HG03565 (cell line): ENCODE results near the gene TRIM52.
"Not testable (repeated sequence)": the region's sequence is repeated elsewhere in the genome, so short reads cannot be mapped to it uniquely, and the experiment has no call there.

ENCODE experiments used
- ATAC-seq: cut with Tn5 transposase; IDR thresholded peaks from one replicate; pipeline ENCODE4 v1.9.1; 2021; ENCODE audit warnings: mild to moderate bottlenecking, moderate library complexity; ENCODE audit not compliant: unreplicated experiment

Gene TRIM52

DNA sequence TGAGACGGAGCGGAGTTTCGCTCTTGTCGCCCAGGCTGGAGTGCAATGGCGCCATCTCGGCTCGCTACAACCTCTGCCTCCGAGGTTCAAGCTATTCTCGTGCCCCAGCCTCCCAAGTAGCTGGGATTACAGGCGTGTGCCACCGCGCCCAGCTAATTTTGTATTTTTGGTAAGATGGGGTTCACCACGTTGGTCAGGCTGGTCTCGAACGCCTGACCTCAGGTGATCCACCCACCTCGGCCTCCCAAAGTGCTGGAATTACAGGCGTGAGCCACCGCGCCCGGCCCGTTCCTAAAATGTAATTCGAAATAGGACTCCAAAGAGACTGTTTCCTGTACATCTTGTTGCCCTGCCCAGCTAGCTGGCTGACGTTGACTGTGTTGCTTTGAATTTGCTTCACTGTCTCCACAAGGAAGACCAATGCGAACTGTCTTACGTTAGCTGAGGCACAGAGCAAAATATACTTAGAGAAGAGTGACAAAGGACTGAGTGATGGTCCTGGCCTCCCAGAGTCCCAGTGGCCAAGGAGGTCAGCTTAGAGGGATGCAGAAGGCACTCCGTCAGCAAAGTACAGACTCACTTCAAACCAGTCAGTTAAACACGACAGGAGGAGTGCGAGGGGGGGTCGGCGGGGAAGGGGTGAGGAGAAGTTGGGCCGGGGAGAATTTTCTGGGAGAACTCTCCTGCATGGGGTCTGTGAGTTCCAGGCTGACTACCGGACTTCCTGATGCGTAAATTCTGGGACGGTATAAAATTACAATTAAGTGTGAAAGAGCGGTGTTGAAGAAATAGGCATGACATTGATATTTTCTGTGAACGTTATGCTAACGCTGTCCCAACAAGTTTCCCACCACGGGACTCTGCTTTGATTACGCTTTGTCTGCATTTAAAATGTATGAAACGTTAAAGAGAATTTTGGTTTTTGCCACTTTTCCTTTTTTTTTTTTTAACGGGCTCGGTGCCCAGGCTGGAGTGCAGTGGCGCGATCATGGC is 44.6 kb downstream of the TRIM52 start:
- ATAC-seq, result no peak

DNA sequence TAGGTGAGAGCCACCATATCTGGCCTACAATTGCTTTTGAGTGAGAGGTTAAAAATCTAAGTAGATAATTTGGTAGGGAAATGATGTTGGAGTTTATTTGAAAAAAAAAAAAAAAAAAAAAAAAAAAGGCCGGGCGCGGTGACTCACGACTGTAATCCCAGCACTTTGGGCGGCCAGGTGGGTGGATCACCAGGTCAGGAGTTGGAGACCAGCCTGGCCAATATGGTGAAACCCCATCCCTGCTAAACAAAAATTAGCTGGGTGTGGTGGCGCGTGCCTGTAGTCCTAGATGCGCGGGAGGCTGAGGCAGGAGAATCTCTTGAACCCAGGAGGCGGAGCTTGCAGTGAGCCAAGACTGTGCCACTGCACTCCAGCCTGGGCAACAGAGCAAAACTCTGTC is 46.7 kb downstream of the TRIM52 start:
- not testable (repeated sequence) for ATAC-seq

DNA sequence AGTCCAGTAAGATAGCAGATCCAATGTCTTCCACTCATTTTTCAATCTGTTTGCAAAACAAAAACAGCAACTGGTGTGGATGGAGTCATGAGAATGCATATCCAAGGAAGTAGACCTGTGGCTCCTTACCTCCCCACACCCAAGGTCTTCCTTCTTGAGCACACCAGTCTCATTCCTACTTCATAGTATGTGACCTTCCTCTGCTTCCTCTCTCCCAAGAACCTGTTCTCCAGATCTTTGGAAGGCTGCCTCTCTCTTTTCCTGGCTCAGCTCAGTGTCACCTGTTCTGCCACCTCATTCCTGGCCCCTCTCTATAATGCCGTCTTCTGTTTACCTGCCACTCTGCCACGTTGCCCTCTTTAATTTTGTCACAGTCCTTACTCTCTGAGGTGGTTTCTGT is 48.0 kb downstream of the TRIM52 start:
- ATAC-seq, result no peak

DNA sequence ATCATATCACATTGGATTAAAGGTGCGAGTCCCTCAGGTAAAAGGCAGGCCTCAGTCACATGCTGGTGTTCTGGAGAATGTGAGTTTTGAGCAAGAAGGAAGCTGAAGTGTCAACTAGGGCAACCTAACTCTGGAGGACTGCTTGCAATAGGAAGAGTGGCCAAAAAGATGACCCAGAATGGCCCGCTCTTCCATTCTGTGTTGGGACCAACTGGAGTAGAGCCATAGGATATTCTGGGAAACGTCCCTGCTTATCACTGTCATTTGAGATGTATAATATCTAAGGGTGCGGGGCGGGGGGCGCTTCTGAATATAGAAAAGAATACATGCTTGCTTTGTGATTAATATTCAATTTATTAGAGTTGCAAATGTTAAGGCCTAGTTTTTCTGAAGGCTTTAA is 48.9 kb downstream of the TRIM52 start:
- no peak for ATAC-seq

DNA sequence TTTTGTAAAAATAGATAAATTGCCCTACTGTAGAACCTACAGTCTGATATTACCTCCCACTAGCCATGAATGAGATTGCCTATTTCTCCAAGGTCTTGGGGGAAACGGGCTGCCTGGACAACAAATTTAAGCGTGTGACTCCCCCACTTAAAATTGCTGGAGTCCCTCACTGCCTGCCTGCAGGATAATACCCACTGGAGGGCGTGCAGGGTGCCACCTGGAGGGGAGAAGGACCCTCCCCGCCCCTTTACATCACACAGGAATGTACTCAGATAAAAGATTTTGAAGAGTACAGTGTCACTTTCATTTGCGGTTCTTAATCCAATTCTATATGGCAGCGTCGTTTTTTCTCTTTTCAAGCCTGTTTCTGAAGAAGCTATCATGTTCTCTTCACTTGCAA is 49.7 kb downstream of the TRIM52 start:
- ATAC-seq, result no peak

DNA sequence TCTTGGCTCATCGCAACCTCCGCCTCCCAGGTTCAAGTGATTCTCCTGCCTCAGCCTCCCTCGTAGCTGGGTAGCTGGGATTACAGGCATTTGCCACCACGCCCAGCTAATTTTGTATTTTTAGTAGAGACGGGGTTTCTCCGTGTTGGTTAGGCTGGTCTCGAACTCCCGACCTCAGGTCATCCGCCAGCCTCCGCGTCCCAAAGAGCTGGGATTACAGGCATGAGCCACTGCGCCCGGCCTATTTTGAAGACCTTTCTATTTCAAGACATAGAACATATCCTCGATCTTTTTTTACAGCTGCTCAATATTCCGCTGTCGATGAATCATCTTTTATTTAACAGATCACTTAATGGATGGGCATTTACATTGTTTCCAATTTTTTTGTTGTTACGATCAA is 50.2 kb downstream of the TRIM52 start:
- not testable (repeated sequence) for ATAC-seq

DNA sequence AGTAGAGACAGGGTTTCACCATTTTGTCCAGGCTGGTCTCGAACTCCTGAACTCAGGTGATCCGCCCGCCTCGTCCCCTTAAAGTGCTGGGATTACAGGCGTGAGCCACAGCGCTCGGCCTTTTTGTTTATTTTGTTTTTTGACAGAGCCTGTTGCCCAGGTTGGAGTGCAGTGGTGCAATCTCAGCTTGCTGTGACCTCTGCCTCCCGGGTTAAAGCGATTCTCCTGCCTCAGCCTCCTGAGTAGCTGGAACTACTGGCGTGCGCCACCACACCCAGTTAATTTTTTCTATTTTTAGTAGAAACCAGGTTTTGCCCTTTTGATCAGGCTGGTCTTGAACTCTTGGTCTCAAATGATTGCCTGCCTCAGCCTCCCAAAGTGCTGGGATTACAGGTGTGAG is 50.8 kb downstream of the TRIM52 start:
- not testable (repeated sequence) for ATAC-seq

DNA sequence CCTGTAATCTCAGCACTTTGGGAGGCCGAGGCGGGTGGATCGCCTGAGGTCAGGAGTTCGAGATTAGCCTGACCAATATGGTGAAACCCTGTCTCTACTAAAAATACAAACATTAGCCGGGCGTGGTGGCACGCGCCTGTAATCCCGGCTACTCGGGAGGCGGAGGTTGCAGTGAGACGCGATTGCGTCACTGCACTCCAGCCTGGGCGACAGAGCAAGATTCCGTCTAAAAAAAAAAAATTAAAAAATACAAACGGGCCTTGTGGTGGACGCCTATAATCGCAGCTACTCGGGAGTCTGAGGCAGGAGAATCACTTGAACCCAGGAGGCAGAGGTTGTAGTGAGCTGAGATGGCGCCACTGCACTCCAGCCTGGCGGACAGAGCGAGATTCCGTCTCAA is 51.9 kb downstream of the TRIM52 start:
- ATAC-seq, result not testable (repeated sequence)

DNA sequence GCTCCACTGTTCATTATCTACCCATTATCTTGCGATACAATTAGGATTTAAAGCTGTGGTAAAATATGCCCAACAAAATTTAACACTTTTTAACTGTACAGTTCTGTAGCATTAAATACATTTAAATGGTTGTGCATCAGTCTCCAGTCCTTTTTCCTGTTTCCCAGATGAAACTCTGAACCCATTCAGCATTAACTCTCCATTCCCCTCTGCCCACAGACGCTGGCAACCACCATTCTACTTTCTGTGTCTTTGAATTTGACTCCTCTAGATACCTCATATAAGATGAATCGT is 53.0 kb downstream of the TRIM52 start:
- ATAC-seq, result no peak

DNA sequence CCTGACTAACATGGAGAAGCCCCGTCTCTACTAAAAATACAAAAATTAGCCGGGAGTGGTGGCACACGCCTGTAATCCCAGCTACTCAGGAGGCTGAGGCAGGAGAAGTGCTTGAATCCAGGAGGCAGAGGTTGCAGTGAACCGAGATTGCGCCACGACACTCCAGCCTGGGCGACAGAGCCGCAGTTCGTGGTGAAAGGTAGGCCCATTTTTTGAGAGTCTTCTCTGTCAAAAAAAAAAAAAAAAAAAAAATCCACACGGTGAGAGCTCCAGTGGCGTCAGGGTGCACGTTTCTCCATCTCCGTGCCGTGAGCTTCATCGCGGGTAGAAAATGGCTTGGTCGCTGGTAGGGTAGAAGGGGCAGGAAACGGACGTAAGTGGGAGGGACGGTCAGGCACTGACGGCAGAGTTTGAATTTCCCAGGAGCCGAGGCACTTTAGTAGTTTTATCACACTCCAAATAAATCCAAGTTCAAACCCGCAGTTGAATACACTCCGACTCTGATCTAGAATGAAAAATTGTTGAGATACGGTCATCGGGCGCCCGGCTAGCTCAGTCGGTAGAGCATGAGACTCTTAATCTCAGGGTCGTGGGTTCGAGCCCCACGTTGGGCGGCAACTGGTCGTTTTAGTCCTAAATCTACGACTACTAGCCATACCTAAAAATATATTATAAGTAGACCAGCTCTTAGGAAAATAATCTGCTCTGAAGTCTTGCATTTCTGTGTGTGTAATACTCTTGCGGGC is 53.6 kb downstream of the TRIM52 start:
- ATAC-seq, result peak; percentile 28

DNA sequence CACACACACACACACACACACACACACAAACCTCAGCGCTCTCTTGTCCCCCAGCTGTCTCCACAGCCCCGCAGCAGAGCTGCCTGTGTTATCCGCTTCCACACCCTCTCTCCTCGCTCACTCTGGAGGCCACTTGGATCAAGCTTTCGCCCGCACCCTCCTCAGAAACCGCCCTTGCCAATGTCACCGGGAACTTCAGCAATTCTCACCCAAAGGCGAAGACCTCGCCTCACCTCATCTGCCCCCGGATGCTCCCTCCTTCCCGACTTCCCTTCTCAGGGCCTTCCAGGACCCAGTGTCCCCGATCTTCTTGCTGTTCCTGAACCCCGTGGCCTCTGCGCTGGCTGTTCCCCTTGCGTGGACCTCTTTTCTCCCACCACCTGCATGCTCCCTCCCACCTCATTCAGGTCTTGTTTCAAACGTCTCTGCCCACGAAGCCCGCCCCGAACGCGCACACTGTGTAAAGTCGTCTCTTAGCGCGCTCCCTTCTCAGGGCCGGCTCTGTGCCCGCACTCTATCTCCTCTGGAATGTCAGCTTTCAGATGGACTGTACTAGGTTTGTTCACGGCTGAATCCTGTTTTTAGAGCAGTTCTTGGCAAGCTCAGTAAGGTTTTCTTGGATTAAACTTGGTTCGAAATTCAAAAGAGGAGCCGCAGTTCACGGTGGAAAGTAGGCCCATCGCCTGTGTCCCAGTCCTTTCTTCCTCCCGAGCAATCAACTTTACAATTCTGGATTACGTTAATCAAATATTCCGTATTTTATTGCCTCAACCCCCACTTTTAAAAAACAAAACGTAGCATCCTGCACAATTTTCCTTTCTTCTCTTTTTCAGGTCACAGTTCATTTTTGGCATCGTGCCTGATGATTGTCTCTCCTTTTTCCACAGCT is 54.9 kb downstream of the TRIM52 start:
- no peak for ATAC-seq
